ENCODE results near the gene ATG16L2.

The ATG16L2 gene

DNA sequence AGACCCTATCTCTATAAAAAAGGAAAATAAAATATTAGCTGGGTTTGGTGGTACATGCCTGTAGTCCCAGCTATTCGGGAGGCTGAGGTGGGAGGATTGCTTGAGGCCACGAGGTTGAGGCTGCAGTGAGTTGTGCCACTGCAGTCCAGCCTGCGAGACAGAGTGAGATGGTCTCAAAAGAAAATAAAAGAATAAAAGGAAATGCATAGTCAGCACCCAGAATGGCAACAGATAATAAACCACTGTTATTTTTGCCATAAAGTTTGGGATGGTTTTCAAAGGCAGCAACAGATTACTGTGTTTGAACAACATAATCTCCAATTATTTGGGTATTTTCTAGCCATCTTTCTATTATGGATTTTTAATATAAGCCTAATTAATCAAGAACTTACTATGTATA is 61.9 kb downstream of the ATG16L2 start:
- no peak overlapping the region for H3K4me3 ChIP-seq (ENCODE audit: low read length)
- TF ChIP-seq CTCF (conservative IDR thresholded peaks at IDR 0.05; ENCODE audit: low read depth, low read length): no peak
- DNase-seq (ENCODE audit: low read depth): no peak

Measured in retinal pigment epithelial cell (primary cell).